Cardiac fibroblast (primary cell): ENCODE results near the gene ANAPC7.

Experiments
- DNase-seq, 2 donors: peaks; one replicate each; pipeline versions ENCODE4 v3.0.0 to v3.0.0-alpha.2; 2010; ENCODE audit warnings: low read depth in 2 of 2
- H3K4me3 ChIP-seq, 2 donors: replicated peaks in 1 of 2; 1 replicate in 1 of 2; 2 replicates in 1 of 2; pipeline ENCODE4 v1.5.1; 2011; ENCODE audit warnings: low read depth in 2 of 2, low read length in 2 of 2, mild to moderate bottlenecking in 2 of 2, moderate library complexity in 1 of 2
- TF ChIP-seq, protein P1 (sequence below): IDR thresholded peaks from one replicate; pipeline ENCODE4 v1.5.1; 2011; ENCODE audit warnings: low read depth, mild to moderate bottlenecking, low read length, inconsistent platforms

The ANAPC7 gene

DNA sequence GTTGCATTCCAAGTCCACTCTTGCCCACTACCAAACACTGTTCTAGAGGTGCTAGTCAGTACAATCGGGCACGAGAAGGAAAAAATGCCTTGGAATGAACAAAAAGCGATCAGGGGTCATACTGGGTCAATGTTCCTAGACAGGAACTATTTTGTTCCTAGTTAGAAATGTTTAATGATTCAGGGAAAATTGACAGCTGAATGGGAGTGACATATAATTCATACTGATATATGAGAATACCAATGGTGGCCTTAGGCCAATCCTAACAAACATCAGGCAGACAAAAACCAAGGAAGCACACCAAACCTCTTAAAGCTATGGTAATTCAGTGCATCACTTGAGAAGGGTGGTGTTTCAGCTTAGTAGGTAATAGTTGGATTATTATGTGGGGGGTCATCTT lies 51.1 kb downstream of the ANAPC7 start:
- H3K4me3 ChIP-seq, result no peak overlapping the region
- DNase-seq, result no peak
- TF ChIP-seq, protein P1, sequence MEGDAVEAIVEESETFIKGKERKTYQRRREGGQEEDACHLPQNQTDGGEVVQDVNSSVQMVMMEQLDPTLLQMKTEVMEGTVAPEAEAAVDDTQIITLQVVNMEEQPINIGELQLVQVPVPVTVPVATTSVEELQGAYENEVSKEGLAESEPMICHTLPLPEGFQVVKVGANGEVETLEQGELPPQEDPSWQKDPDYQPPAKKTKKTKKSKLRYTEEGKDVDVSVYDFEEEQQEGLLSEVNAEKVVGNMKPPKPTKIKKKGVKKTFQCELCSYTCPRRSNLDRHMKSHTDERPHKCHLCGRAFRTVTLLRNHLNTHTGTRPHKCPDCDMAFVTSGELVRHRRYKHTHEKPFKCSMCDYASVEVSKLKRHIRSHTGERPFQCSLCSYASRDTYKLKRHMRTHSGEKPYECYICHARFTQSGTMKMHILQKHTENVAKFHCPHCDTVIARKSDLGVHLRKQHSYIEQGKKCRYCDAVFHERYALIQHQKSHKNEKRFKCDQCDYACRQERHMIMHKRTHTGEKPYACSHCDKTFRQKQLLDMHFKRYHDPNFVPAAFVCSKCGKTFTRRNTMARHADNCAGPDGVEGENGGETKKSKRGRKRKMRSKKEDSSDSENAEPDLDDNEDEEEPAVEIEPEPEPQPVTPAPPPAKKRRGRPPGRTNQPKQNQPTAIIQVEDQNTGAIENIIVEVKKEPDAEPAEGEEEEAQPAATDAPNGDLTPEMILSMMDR, result no peak

- TF ChIP-seq, protein P1, result no peak
- no peak for DNase-seq
- no peak overlapping the region for H3K4me3 ChIP-seq
These were observed 52.4 kb downstream of the ANAPC7 start for GRCh38 chr12:110351119-110351518.

- peak in 1 of 2 donors; percentile 36 for DNase-seq
- no peak overlapping the region for H3K4me3 ChIP-seq
- TF ChIP-seq, protein P1, result no peak
These were observed 53.9 kb downstream of the ANAPC7 start for GRCh38 chr12:110349514-110350151.

DNA sequence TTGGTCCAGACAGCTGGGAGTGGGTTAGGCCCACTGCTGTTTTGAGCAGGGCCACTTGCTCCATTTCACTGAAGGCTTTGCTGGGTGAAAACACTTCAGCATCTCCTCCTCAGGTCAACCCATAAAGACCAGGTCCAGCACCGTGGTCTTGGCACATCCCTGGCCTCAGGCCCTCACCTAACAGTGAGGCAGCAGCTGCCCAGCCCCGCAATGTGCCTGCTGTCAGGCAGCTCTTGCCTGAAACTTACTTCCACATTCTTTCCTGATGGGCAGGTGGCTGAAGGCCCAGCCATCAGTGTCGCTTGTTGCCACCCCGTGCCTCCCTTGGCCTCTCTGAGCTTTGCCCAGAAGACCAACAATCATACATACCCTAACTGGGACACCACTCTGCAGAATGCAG lies 54.4 kb downstream of the ANAPC7 start:
- H3K4me3 ChIP-seq, result no peak overlapping the region
- no peak for DNase-seq
- TF ChIP-seq, protein P1, result no peak

DNA sequence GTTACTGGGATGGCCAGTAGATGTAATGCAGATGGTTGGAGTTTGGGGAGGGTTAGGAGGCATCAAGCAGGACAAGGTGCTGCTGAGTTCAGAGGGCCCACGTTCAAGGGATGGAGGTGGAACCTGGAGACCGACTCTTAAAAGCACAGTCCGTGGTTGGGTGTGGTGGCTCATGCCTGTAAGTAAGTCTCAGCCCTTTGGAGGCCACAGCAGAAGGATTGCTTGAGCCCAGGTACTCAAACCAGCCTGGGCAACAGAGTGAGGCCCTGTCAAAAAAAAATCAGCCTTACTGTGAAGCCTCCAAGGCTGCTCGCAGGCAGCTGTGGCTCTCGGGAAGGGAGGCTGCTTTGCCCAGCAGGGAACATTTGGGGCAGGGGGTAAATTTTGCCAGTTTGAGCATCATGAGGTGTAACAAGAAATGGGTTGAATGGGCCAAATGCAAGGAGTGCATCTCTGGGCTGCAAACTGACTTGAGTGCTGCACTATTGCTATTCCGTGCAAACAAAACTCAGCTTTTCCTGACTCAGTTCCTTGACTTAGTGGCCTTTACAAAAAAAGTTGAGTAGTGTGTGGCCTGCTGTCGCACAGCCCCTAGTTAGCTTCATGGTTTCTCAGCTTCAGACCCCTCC lies 55.0 kb downstream of the ANAPC7 start:
- no peak for DNase-seq

DNA sequence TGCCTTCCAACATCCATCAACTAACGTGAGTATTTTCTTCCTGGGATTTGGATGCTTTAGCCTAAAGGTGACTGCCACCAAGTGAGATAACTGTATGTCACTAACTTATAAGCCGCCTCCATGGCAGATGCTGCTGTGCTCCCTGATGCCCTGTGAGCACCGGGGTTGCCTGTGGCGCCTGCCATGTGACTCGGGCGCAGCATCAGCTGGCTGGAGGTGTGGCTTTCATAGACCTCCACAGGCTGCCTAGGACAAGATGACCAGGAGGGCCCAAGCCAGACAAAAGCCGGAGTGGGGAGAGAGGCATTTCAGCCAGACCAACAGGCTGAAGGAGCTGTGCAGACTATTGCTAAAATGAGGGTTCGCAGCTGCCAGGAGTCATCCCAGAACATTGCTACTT lies 55.7 kb downstream of the ANAPC7 start:
- no peak overlapping the region for H3K4me3 ChIP-seq
- DNase-seq, result no peak
- TF ChIP-seq, protein P1, result no peak

More for the DNA sequence above, 55.0 kb downstream of the ANAPC7 start:
- TF ChIP-seq, protein P1, result no peak
- no peak overlapping the region for H3K4me3 ChIP-seq
